ENCODE results near the gene CDC42EP4. TPM values are rescaled to one million over a fixed set of nuclear protein-coding genes. Genes with fewer than 3 reads are reported as not detected.

The CDC42EP4 gene
- total RNA-seq, 6 donors from 2014 or later, result 28.3 to 65.7 (median 52.9) TPM

DNA sequence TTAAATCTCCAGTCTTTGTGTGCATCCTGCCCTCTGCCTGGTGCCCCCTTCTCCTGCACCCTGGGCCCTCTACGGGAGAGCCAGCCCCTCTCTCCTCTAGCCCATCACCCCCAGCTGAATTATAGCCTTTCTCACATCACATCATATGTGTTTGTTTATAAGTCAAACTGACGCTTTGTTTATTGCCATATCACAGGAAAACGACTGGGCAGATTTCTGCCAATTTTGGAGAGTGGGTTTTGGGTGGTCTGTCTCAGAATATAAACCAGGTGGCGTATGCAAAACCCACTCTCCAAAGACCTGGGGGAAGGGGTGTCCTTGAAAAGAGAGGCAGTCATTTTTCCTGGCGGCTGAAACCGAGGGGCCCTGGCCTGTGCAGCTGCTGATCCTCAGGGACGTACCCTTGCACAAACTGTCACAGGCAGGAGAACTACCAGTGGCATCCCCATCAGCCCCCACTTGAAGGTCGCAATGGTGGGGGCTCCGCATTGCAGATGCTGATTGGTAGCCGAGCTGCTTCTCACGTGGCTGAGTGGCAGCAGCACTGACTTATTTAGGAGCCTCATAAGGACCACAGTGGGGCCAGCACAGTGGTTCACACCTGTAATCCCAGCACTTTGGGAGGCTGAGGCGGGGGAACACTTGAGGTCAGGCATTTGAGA, 34.8 kb upstream of the CDC42EP4 start:
- Histone ChIP-seq H3K9me3 (no peaks in the 10 kb centered on the region), H3K27ac (no peak overlapping the region), H3K27me3 (no peaks in the 10 kb centered on the region), H3K4me3 (no peak overlapping the region), H3K4me1 (peaks cover 9 to 14% (median 12%) of the 10 kb centered on the region in 4 donors), H3K36me3 (no peaks in the 10 kb centered on the region)
- no peak for DNase-seq
- no peak for ATAC-seq (ENCODE audit: low FRiP score in 2 of 2)
- TF ChIP-seq POLR2AphosphoS5 (IDR thresholded peaks at IDR 0.05) (no peak), EP300 (IDR thresholded peaks at IDR 0.05) (no peak), POLR2A (IDR thresholded peaks at IDR 0.05) (no peak)
- TF ChIP-seq, protein P1, sequence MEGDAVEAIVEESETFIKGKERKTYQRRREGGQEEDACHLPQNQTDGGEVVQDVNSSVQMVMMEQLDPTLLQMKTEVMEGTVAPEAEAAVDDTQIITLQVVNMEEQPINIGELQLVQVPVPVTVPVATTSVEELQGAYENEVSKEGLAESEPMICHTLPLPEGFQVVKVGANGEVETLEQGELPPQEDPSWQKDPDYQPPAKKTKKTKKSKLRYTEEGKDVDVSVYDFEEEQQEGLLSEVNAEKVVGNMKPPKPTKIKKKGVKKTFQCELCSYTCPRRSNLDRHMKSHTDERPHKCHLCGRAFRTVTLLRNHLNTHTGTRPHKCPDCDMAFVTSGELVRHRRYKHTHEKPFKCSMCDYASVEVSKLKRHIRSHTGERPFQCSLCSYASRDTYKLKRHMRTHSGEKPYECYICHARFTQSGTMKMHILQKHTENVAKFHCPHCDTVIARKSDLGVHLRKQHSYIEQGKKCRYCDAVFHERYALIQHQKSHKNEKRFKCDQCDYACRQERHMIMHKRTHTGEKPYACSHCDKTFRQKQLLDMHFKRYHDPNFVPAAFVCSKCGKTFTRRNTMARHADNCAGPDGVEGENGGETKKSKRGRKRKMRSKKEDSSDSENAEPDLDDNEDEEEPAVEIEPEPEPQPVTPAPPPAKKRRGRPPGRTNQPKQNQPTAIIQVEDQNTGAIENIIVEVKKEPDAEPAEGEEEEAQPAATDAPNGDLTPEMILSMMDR (IDR thresholded peaks at IDR 0.05), result no peak
- 76 to 78% methylated on average over 8 to 12 of the region's 12 CpGs for WGBS, 2 donors

DNA sequence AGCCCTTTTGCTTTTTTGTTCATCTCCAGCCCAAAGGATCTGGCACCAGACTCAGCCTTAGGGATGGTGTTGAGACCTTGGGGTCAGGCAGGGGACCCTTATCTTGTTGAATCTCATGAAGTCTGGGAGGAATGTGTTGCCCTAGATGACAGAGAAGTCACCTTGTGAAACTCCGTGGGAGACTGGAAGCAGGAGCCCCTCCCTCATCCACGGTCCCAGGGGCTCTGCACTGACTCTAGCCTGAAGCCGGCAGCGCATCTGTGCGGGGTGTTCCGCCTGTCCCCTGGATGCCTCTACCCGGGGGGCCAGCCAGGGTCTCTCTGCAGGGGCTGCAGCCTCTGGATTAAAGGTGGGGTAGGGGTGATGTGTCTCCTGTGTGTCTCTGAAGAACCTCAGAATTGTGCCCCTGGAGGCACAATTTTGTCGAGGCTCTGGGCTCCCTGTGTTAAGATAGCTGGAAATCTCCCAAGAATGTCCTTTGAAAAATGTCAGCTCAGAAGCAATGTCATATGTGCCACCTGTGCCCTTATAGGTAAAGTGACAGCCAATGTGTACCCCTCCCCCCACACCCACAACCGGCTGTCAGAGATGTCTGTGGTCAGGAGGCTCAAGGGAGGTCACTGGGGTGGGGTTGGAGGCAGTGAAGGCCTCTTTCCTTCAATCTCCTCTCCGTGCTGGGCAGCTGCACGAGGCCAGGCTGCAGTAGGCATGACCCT, 32.1 kb upstream of the CDC42EP4 start:
- TF ChIP-seq, protein P1 (IDR thresholded peaks at IDR 0.05), result no peak
- TF ChIP-seq EP300 (IDR thresholded peaks at IDR 0.05) (no peak), POLR2A (IDR thresholded peaks at IDR 0.05) (no peak), POLR2AphosphoS5 (IDR thresholded peaks at IDR 0.05) (no peak)
- H3K9me3 ChIP-seq, result no peaks in the 10 kb centered on the region
- H3K36me3 ChIP-seq, result no peaks in the 10 kb centered on the region
- DNase-seq, result no peak
- no peak for ATAC-seq (ENCODE audit: low FRiP score in 2 of 2)
- no peaks in the 10 kb centered on the region for H3K27me3 ChIP-seq
- peaks cover 14 to 23% (median 16%) of the 10 kb centered on the region in 4 donors for H3K4me1 ChIP-seq
- no peak overlapping the region for H3K4me3 ChIP-seq
- peak overlapping the region in 2 of 4 donors; percentile 38 to 65 for H3K27ac ChIP-seq
- WGBS, 2 donors, result 75 to 79% methylated on average over 9 to 11 of the region's 11 CpGs

DNA sequence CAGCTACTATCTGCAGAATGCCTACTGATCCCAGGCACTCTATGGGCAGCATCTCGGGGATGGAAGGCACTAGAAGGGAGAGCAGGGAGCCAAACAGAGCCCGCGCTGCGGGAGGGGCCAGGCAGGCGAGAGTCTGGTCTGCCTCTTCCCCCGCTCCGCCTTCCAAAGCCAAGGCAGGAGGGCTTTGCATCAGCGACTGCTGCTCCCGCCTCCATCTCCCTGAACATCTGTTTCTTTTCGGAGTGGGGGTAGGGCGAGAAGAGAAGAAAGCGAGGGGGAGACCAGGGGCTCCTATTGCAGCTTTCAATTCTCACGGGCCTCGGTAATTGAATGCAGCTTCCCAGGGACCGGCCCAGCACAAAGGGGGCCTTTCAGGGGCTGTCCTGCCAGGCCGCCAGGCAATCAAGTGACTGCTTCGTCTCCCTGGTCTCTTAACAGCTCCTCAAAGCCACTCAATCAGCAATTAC, 31.4 kb upstream of the CDC42EP4 start:
- no peaks in the 10 kb centered on the region for H3K27me3 ChIP-seq
- peak overlapping the region in 2 of 4 donors; percentile 38 to 65 for H3K27ac ChIP-seq
- WGBS, 2 donors, result 59 to 69% methylated on average over 15 to 17 of the region's 17 CpGs
- H3K36me3 ChIP-seq, result no peaks in the 10 kb centered on the region
- no peaks in the 10 kb centered on the region for H3K9me3 ChIP-seq
- DNase-seq, result no peak
- TF ChIP-seq, protein P1 (IDR thresholded peaks at IDR 0.05), result no peak
- TF ChIP-seq EP300 (IDR thresholded peaks at IDR 0.05) (no peak), POLR2AphosphoS5 (IDR thresholded peaks at IDR 0.05) (no peak), POLR2A (IDR thresholded peaks at IDR 0.05) (no peak)
- H3K4me1 ChIP-seq, result peaks cover 14 to 23% (median 17%) of the 10 kb centered on the region in 4 donors
- ATAC-seq (ENCODE audit: low FRiP score in 2 of 2), result peak; percentile 13 to 72
- H3K4me3 ChIP-seq, result no peak overlapping the region

DNA sequence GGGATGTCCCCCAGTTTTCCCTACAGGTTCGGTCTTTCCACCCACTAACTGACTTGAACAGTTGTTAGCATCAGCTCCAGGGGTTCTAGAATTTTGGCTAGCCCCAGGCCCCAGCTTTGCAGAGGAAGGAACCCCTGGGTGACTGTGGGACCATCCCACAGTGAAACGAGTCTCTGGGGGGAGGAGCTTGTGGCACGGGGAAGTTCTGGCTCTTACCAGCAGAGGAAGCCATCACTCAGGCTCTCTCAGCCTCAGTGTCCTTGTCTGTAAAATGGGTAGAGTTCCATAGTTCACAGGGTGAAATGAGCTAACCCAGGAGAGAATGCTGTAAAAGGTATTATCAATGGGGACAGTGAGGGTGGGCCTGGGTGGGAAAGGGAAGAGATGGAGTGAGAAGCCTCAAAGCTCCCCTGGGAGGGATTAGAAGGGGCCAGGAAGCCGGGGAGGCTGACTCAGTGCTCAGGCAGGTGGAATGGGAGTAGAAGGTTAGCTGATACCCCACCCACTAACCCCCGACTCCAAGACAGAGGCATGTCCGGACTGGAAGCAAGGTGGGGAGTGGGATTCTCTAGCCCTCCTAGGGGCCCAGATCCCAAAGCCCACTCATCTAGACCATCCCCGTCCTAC, 30.9 kb upstream of the CDC42EP4 start:
- DNase-seq, result no peak
- WGBS, 2 donors, result 32 to 58% methylated on average over 4 to 7 of the region's 7 CpGs
- H3K4me3 ChIP-seq, result no peak overlapping the region
- peak in 1 of 2 donors; percentile 42 for ATAC-seq (ENCODE audit: low FRiP score in 2 of 2)
- H3K27ac ChIP-seq, result peak overlapping the region in 3 of 4 donors; percentile 27 to 65 (median 43)
- no peaks in the 10 kb centered on the region for H3K27me3 ChIP-seq
- H3K36me3 ChIP-seq, result no peaks in the 10 kb centered on the region
- peaks cover 14 to 23% (median 18%) of the 10 kb centered on the region in 4 donors for H3K4me1 ChIP-seq
- no peaks in the 10 kb centered on the region for H3K9me3 ChIP-seq
- TF ChIP-seq POLR2AphosphoS5 (IDR thresholded peaks at IDR 0.05) (no peak), EP300 (IDR thresholded peaks at IDR 0.05) (no peak), POLR2A (IDR thresholded peaks at IDR 0.05) (no peak)
- TF ChIP-seq, protein P1 (IDR thresholded peaks at IDR 0.05), result no peak

Measured in upper lobe of left lung (tissue), 6 donors.